Measurements from ENCODE around the gene FUBP3.

FUBP3 gene

DNA sequence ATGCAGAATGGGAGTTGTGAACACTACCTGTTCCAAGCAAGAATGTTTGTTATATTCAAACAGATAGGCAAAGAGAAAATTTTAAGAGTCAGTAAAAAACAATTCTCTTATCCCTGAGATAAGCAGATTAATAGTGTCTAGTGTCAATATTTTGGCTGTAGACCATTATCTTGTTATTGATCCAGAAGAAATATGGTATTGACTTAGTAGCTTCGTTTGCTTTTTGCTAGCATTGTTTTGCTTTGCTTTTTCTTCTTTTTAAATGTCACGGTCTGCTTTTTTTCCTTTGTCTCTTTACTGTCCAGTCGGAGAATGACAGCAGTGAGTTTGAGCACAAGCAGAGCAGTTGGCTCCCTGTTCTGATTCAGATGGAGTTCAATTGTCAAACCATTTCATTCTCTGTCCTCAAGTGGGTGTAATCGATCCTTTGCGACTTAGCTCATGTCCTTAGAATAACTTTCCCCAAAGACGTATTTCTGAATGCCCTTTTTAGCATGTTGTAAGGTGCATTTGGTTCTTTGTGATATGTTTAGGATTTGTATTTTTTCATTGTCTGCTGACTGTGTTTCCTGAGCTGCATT is 29.3 kb downstream of the FUBP3 start:
- TF ChIP-seq, protein P1, sequence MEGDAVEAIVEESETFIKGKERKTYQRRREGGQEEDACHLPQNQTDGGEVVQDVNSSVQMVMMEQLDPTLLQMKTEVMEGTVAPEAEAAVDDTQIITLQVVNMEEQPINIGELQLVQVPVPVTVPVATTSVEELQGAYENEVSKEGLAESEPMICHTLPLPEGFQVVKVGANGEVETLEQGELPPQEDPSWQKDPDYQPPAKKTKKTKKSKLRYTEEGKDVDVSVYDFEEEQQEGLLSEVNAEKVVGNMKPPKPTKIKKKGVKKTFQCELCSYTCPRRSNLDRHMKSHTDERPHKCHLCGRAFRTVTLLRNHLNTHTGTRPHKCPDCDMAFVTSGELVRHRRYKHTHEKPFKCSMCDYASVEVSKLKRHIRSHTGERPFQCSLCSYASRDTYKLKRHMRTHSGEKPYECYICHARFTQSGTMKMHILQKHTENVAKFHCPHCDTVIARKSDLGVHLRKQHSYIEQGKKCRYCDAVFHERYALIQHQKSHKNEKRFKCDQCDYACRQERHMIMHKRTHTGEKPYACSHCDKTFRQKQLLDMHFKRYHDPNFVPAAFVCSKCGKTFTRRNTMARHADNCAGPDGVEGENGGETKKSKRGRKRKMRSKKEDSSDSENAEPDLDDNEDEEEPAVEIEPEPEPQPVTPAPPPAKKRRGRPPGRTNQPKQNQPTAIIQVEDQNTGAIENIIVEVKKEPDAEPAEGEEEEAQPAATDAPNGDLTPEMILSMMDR (IDR thresholded peaks at IDR 0.05; ENCODE audit: low read depth, low read length, missing control alignments) = no peak
- H3K4me3 ChIP-seq (ENCODE audit: low read depth, low read length) = no peak overlapping the region
- in situ Hi-C loops (cut with HindIII; ENCODE audit: low sequenced_read_pairs) = no loop called here
- DNase-seq (ENCODE audit: low read depth) = no peak

DNA sequence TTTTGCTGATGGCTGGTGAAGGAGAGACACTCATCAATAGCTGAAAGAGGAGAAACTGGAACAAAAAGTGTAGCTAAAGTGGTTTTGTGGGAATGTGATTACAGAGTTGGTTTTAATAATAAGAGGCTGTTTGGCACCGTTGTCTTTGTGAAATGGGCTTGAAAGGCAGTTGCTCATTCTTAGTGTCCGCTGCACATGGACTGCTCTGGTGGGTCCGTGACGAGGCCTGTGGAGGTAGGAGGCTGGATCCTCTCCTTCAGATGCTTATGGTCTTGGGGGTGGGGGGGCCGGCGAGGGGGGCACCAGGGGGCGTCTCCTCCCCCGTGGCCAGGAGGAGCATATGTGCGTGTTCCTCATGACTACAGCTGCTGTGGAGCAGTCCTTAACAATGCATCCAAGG is 29.8 kb downstream of the FUBP3 start:
- TF ChIP-seq, protein P1 (IDR thresholded peaks at IDR 0.05; ENCODE audit: low read depth, low read length, missing control alignments) = no peak
- no peak overlapping the region for H3K4me3 ChIP-seq (ENCODE audit: low read depth, low read length)
- in situ Hi-C loops (cut with HindIII; ENCODE audit: low sequenced_read_pairs) = no loop called here
- no peak for DNase-seq (ENCODE audit: low read depth)

DNA sequence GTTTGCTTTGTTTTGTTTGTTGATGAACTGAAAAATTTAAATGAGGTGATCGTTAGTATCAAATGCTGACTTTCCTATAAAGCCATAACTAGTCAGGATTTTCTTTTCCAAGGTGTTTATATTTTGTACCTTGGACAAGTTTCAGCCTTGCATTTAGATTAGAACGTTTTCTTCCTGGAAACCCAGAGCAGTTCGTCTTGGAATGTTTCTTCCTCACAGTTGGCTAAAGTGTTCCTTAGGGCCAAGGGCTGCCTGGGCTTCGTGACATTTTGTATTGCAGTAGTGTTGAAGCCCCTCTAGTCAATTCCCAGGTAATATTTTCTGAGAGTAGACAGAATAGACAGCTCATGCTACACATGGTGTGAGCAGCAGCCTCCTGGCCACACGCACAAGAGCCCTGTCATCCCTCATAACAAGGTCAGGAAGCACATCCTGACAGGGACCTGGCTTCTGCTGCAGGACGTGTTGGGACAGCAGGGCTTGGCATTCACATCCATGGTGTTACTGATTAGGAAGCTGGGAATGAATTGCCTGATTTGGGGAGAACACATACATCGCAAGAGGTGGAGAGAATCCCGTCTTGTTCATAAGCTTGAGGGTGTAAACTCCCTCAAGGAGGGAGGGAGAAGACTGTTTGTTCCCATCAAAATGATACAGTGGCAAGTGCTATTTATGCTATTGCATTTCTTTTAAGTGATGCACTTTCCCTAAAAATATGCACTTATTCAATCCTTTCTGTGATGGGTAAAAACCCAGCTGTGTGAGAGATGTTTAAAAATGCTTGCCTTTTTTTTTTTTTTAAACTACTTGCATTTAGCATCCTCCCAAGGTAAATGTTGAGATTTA is 31.7 kb downstream of the FUBP3 start:
- in situ Hi-C loops (cut with HindIII; ENCODE audit: low sequenced_read_pairs) = no loop called here
- TF ChIP-seq, protein P1 (IDR thresholded peaks at IDR 0.05; ENCODE audit: low read depth, low read length, missing control alignments) = no peak
- DNase-seq (ENCODE audit: low read depth) = no peak
- no peak overlapping the region for H3K4me3 ChIP-seq (ENCODE audit: low read depth, low read length)

DNA sequence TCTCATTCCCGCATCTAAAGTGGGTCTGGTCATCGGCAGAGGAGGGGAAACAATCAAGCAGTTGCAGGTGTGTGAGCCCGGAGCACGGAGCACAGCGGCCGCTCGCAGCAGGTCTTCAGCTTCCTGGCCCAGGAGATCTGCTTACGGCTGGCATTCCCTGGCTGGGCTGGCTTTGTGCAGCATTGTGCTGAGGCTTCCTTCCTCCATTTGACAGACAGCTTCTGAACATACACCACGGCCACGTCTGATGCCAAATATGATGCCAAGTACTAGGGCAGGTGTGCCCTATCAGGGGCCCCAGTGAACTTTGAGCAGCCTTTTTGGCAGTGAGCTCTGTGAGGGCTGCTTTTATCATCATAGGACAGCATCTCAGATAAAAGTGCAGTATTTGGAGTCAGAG is 37.1 kb downstream of the FUBP3 start:
- in situ Hi-C loops (cut with HindIII; ENCODE audit: low sequenced_read_pairs) = no loop called here
- no peak for DNase-seq (ENCODE audit: low read depth)
- no peak overlapping the region for H3K4me3 ChIP-seq (ENCODE audit: low read depth, low read length)
- TF ChIP-seq, protein P1 (IDR thresholded peaks at IDR 0.05; ENCODE audit: low read depth, low read length, missing control alignments) = no peak

DNA sequence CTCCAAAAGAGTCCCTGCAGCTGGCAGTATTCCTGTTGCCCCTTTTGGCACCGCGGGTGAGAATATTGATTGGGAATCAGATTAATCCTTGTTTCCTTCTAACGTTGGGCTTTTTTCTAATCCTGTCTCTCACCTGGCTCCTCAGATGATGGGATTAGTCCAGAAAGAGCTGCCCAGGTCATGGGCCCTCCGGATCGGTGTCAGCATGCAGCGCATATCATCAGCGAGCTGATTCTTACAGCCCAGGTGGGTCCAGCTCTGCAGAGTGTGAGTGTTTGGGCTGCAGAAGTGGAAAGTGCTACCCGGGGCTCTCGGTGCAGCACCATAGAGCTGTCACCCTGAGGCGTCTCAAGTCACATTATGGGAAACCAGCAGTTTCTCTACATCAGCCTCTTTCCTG is 44.1 kb downstream of the FUBP3 start:
- TF ChIP-seq, protein P1 (IDR thresholded peaks at IDR 0.05; ENCODE audit: low read depth, low read length, missing control alignments) = no peak
- in situ Hi-C loops (cut with HindIII; ENCODE audit: low sequenced_read_pairs) = loop anchor here (5.0 kb wide), 1 partner anchor 74 kb away; no protein-coding TSS in a partner anchor
- H3K4me3 ChIP-seq (ENCODE audit: low read depth, low read length) = no peak overlapping the region
- DNase-seq (ENCODE audit: low read depth) = no peak

DNA sequence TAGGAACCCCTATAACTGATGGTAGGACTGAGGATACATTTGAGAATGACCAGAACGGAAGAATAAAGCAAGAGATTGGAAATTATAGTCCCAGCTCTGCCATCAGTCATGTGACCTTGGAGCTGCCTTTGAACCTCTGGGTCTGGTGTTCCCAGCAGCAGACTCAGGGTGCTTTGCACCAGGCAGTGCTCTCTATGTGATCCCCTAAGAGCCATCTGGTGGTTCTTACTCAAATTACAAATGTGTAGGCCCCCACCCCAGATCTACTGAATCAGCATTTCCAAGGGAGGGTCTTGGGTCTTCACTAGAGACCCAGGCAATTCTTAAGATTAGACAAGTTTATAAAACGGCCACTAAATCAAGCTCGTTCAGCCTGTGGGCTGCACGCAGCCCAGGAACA is 44.8 kb downstream of the FUBP3 start:
- TF ChIP-seq, protein P1 (IDR thresholded peaks at IDR 0.05; ENCODE audit: low read depth, low read length, missing control alignments) = no peak
- in situ Hi-C loops (cut with HindIII; ENCODE audit: low sequenced_read_pairs) = loop anchor here (5.0 kb wide), 1 partner anchor 73 kb away; no protein-coding TSS in a partner anchor
- DNase-seq (ENCODE audit: low read depth) = no peak
- no peak overlapping the region for H3K4me3 ChIP-seq (ENCODE audit: low read depth, low read length)
